Left lung (tissue), 10 donors: ENCODE data around the gene SCN3B. TPM values are rescaled to one million over a fixed set of nuclear protein-coding genes. Genes with fewer than 3 reads are reported as not detected.

Source experiments
- ATAC-seq: fragments of 200-7000 bp; cut with Tn5 transposase; one replicate; pipeline ENCODE4 v1.9.1; 2020; ENCODE audit warnings: moderate library complexity
- DNase-seq, 4 donors: peaks; one replicate each; pipeline ENCODE4 v3.0.0-alpha.2; 2013 to 2020
- H3K27ac ChIP-seq, 2 donors: fragments of 200-600 bp; sonication (generic) in 1 of 2; one replicate each; pipeline versions ENCODE4 v1.5.0 to v1.8.0; 2020 to 2021
- H3K27me3 ChIP-seq, 2 donors: fragments of 200-600 bp; sonication (generic) in 1 of 2; one replicate each; pipeline versions ENCODE4 v1.5.0 to v1.8.0; 2020 to 2021
- H3K36me3 ChIP-seq, 2 donors: fragments of 200-600 bp; sonication (generic) in 1 of 2; one replicate each; pipeline versions ENCODE4 v1.5.0 to v1.8.0; 2020 to 2021
- H3K4me1 ChIP-seq, 2 donors: fragments of 200-600 bp; one replicate each; pipeline ENCODE4 v1.8.0; 2021
- H3K4me3 ChIP-seq, 2 donors: fragments of 200-600 bp; sonication (generic) in 1 of 2; one replicate each; pipeline versions ENCODE4 v1.5.0 to v1.8.0; 2020 to 2021; ENCODE audit warnings: mild to moderate bottlenecking in 1 of 2
- H3K9me3 ChIP-seq, 2 donors: fragments of 200-600 bp; sonication (generic) in 1 of 2; one replicate each; pipeline versions ENCODE4 v1.5.0 to v1.8.0; 2020 to 2021
- intact Hi-C, 2 donors: fragments of 100-400 bp; cut with DNase I; formaldehyde crosslinking; loops; one replicate each; pipeline versions ENCODE4 v1.11.2 to v1.14.2; 2022
- polyA plus RNA-seq, 6 donors: library from polyadenylated mRNA; unstranded; fragments of 120-200 nt; gene quantifications; one replicate each; pipeline ENCODE4 v1.2.1, GENCODE V29; 2013; ENCODE audit not compliant: insufficient read length in 6 of 6
- total RNA-seq, 2 donors: library from RNA; stranded (reverse); fragmentation: NEBNext Ultra II Directional; extraction: Animal tissue kit (Norgen Biotek cat#: 25700); gene quantifications; one replicate each; pipeline ENCODE4 v1.2.1, GENCODE V29; 2021
- TF ChIP-seq, protein P1 (sequence below), 2 donors: fragments of 200-600 bp; sonication (generic) in 1 of 2; IDR thresholded peaks; one replicate each; pipeline versions ENCODE4 v1.5.0 to v1.8.0; 2021; ENCODE audit warnings: antibody characterized with exemption in 2 of 2
- donor health status: DM: no; HTN: yes; CAD: no.
- donor health status: DM: no; HTN: no; CAD: no.

The SCN3B gene
- total and polyA plus RNA-seq, 8 donors, result 0.61 to 7.2 (median 5.3) TPM

DNA sequence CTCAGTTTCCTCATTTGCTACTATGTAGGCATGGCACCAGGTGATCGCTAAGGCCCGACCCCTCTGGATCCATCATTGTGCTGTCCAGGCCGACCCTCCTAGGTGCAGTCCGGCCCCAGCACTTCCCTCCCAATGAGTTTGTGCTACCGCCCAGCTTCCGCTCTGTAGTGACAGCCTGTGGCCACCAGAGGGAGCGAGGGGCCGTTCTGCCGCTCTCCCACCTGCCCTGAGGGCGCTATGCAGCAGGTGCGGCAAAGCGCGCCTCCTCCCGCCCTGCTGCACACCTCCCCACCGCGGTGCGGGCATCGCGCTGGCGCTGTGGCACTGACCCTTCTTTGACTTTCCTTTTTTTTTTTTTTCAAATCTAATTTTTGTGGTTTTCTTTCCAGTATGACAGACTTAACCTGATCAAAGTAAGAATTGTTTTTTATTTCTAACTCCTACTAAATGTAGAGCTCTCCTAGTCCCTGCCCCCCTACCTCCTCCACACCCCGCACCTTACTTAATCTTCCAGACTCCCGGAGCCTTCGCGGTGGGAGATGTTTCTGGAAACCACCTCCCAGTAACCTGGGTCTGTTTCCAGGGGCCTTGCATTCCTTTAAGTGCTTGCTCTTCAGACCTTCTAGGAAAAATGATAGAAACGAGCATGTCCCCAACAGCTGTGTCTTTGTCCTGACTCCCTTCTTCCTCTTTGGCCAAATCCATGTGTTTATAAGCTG, 73.7 kb downstream of the SCN3B start:
- peak; percentile 96 for ATAC-seq

DNA sequence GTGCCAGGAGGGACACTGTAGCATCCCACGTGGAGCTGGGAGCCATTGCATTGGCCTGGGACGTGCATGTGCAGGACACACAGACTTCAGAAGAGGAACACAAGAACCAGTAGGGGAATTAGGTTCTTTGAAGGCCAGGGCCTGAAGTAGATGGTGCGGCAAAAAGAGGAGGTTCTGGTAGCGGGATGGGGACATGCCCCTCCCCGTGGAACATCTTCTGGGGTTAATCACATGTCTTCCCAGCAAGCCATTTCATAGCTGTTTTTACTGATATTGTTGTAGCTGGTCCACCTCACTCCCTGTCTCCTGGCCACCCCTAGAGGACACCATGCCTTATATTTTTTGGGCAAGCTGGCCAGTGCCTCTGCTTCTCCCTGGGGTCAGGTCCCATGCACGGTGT, 74.3 kb downstream of the SCN3B start:
- ATAC-seq, result no peak
- Histone ChIP-seq H3K36me3 (no peaks in the 10 kb centered on the region), H3K4me3 (no peak overlapping the region), H3K27ac (no peak overlapping the region), H3K27me3 (peaks cover 0 to 19% of the 10 kb centered on the region in 2 donors), H3K9me3 (no peaks in the 10 kb centered on the region), H3K4me1 (peaks cover 0 to 7% of the 10 kb centered on the region in 2 donors)
- intact Hi-C loops, result loop anchor here in 1 of 2 donors (10.0 kb wide), 1 partner anchor 125 kb away; no protein-coding TSS in a partner anchor
- TF ChIP-seq, protein P1, sequence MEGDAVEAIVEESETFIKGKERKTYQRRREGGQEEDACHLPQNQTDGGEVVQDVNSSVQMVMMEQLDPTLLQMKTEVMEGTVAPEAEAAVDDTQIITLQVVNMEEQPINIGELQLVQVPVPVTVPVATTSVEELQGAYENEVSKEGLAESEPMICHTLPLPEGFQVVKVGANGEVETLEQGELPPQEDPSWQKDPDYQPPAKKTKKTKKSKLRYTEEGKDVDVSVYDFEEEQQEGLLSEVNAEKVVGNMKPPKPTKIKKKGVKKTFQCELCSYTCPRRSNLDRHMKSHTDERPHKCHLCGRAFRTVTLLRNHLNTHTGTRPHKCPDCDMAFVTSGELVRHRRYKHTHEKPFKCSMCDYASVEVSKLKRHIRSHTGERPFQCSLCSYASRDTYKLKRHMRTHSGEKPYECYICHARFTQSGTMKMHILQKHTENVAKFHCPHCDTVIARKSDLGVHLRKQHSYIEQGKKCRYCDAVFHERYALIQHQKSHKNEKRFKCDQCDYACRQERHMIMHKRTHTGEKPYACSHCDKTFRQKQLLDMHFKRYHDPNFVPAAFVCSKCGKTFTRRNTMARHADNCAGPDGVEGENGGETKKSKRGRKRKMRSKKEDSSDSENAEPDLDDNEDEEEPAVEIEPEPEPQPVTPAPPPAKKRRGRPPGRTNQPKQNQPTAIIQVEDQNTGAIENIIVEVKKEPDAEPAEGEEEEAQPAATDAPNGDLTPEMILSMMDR (IDR thresholded peaks at IDR 0.05), result no peak
- DNase-seq, result no peak

More for the DNA sequence above, 73.7 kb downstream of the SCN3B start:
- intact Hi-C loops, result loop anchor here in 1 of 2 donors (10.0 kb wide), 1 partner anchor 124 kb away; no protein-coding TSS in a partner anchor
- H3K27ac ChIP-seq, result no peak overlapping the region
- no peaks in the 10 kb centered on the region for H3K36me3 ChIP-seq
- H3K9me3 ChIP-seq, result no peaks in the 10 kb centered on the region
- peaks cover 0 to 19% of the 10 kb centered on the region in 2 donors for H3K27me3 ChIP-seq
- TF ChIP-seq, protein P1 (IDR thresholded peaks at IDR 0.05), result peak; percentile 90 to 96
- DNase-seq, result peak in 3 of 4 donors; percentile 62 to 93 (median 69)
- H3K4me1 ChIP-seq, result peaks cover 0 to 7% of the 10 kb centered on the region in 2 donors
- no peak overlapping the region for H3K4me3 ChIP-seq

DNA sequence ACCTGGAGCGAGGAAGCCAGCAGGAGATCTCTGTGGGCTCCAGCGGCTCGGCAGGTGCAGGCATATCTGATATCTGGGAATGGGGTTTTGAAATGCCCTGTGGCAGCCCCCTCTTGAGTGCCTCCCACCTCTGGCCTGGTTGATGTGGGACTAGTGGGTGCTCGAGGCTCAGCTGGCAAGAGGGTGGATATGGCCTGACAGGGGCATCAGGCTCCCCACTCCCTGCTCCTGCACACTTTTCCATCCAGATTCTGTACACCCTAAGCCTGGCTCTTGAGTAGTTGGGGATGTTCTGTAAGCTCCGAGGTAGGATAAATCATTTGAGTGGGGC, 75.0 kb downstream of the SCN3B start:
- TF ChIP-seq, protein P1 (IDR thresholded peaks at IDR 0.05), result no peak
- H3K27ac ChIP-seq, result no peak overlapping the region
- no peaks in the 10 kb centered on the region for H3K9me3 ChIP-seq
- DNase-seq, result no peak
- H3K36me3 ChIP-seq, result no peaks in the 10 kb centered on the region
- H3K4me3 ChIP-seq, result no peak overlapping the region
- no peak for ATAC-seq
- peaks cover 0 to 7% of the 10 kb centered on the region in 2 donors for H3K4me1 ChIP-seq
- intact Hi-C loops, result loop anchor here in 1 of 2 donors (5.0 kb wide), 1 partner anchor 67 kb away; no protein-coding TSS in a partner anchor
- peaks cover 0 to 19% of the 10 kb centered on the region in 2 donors for H3K27me3 ChIP-seq

Other genes with a start within 250 kb of the SCN3B start
- gene GRAMD1B, start 224.4 kb downstream of the SCN3B start, total RNA-seq, result 1 to 10 TPM; 4.2 to 7.4 TPM
- 1 to 10 TPM; 3.3 to 5.6 (median 4.8) TPM for gene GRAMD1B, start 224.4 kb downstream of the SCN3B start, polyA plus RNA-seq
- 1 to 10 TPM; 6.6 to 10.0 TPM for gene ZNF202, start 87.0 kb upstream of the SCN3B start, total RNA-seq
- gene ZNF202, start 87.0 kb upstream of the SCN3B start, polyA plus RNA-seq, result 10 to 100 TPM; 18.2 to 24.2 (median 22.0) TPM
- gene OR6X1, start 99.9 kb upstream of the SCN3B start, total RNA-seq, result not detected
- gene OR6X1, start 99.9 kb upstream of the SCN3B start, polyA plus RNA-seq, result not detected
- not detected for gene OR6M1, start 151.7 kb upstream of the SCN3B start, total RNA-seq
- gene OR6M1, start 151.7 kb upstream of the SCN3B start, polyA plus RNA-seq, result not detected
- gene TMEM225, start 231.0 kb upstream of the SCN3B start, total RNA-seq, result not detected
- gene TMEM225, start 231.0 kb upstream of the SCN3B start, polyA plus RNA-seq, result not detected
- gene OR8D4, start 247.5 kb upstream of the SCN3B start, total RNA-seq, result not detected
- under 1 TPM in 2 of 6 donors, not detected in 4; 0.06 to 0.07 TPM for gene OR8D4, start 247.5 kb upstream of the SCN3B start, polyA plus RNA-seq